CD4-positive, alpha-beta T cell treated with Interleukin-21 for 1 hour (primary cell): Measurements from ENCODE around the gene CSF1.
A peak's percentile ranks its signal among the peaks of the same experiment; 100 is the strongest.
"Not testable (repeated sequence)": the region's sequence is repeated elsewhere in the genome, so short reads cannot be mapped to it uniquely, and the experiment has no call there.

ENCODE experiments used
- DNase-seq: peaks from one replicate; pipeline ENCODE4 v3.0.0-alpha.2; 2020

The CSF1 gene

GRCh38 chr1:109910123-109910962, at the start of gene CSF1:
Gene CSF1 (plus strand): TSS chr1:109910849. CDS start chr1:109911024, 175 bp downstream.
- peak; percentile 82 for DNase-seq

- DNase-seq: not testable (repeated sequence)
Observed at GRCh38 chr1:109861616-109862015, 49.0 kb upstream of the CSF1 start.

GRCh38 chr1:109863667-109864046, 47.0 kb upstream of the CSF1 start:
- DNase-seq: no peak

- peak; percentile 42 for DNase-seq
Observed at GRCh38 chr1:109864047-109864822, 46.4 kb upstream of the CSF1 start.

- no peak for DNase-seq
Observed at GRCh38 chr1:109864930-109865612, 45.6 kb upstream of the CSF1 start.

GRCh38 chr1:109866071-109866470, 44.6 kb upstream of the CSF1 start:
- DNase-seq: no peak

GRCh38 chr1:109873278-109874175, 37.1 kb upstream of the CSF1 start:
- peak; percentile 17 for DNase-seq

GRCh38 chr1:109874445-109874844, 36.2 kb upstream of the CSF1 start:
- no peak for DNase-seq

- DNase-seq: no peak
Observed at GRCh38 chr1:109875874-109876273, 34.8 kb upstream of the CSF1 start.

GRCh38 chr1:109876617-109877316, 33.9 kb upstream of the CSF1 start:
- no peak for DNase-seq

GRCh38 chr1:109877317-109877771, 33.3 kb upstream of the CSF1 start:
- no peak for DNase-seq

GRCh38 chr1:109877776-109878175, 32.9 kb upstream of the CSF1 start:
- no peak for DNase-seq

- DNase-seq: no peak
Observed at GRCh38 chr1:109878531-109879104, 32.0 kb upstream of the CSF1 start.

GRCh38 chr1:109879371-109879770, 31.3 kb upstream of the CSF1 start:
- DNase-seq: not testable (repeated sequence)

- DNase-seq: no peak
Observed at GRCh38 chr1:109879881-109880525, 30.6 kb upstream of the CSF1 start.

GRCh38 chr1:109880971-109881894, 29.4 kb upstream of the CSF1 start:
- no peak for DNase-seq

GRCh38 chr1:109881906-109882287, 28.8 kb upstream of the CSF1 start:
- no peak for DNase-seq

- DNase-seq: no peak
Observed at GRCh38 chr1:109882288-109883245, 28.1 kb upstream of the CSF1 start.
